HG03095 (cell line): Measurements from ENCODE around the gene DMRTB1.
A peak's percentile ranks its signal among the peaks of the same experiment; 100 is the strongest.

Experiments used
- ATAC-seq: cut with Tn5 transposase; IDR thresholded peaks from one replicate; pipeline ENCODE4 v1.9.1; 2021; ENCODE audit warnings: moderate library complexity; ENCODE audit not compliant: unreplicated experiment

Gene DMRTB1

DNA sequence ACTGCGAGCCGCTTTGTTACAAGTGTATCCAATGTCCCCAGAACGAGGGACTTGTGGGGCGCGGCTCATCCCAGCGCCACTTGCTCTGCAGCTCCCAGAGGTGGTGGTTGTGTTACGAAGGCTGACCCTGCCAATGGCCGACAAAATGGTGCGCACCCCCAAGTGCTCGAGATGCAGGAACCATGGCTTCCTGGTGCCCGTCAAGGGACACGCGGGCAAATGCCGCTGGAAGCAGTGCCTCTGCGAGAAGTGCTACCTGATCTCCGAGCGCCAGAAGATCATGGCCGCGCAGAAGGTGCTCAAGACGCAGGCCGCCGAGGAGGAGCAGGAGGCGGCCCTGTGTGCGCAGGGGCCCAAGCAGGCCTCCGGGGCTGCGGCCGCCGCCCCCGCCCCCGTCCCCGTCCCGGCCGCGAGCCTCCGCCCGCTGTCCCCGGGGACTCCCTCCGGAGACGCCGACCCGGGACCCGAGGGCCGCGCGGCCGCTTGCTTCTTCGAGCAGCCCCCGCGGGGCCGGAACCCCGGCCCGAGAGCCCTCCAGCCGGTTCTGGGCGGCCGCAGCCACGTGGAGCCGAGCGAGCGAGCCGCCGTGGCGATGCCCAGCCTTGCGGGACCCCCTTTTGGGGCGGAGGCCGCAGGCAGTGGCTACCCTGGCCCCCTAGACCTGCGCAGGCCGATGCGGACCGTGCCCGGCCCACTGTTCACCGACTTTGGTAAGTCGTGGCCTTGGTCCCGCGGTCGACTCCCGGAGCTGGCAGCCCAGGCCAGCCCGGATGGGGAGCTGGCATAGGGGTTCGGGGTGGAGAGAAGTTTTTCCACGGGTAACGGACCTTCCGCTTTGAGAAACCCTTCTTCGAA is at the start of gene DMRTB1:
TSS of gene DMRTB1 (plus strand) at position 79 of the 855 bp plus-strand sequence. CDS start at position 134, 55 bp downstream.
- no peak for ATAC-seq

DNA sequence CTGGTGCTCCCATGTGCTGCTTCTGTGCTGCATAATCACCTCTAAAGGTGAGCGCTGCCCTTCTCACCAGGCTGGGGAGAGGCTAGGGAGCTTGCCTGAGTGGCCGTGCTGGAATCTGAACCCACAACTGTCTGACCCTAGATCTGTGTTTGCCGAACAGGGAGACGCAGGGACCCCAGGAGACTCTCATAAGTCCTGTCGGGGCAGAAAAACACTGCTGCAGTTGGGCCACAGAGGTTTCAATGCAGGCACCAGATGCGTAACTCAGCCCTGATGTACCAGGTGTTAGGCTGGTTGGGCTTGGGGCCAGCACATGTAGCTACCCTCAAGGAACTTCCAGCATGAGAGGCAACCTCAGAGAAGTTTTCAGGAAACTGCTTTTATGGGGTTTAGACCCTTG is 49.5 kb upstream of the DMRTB1 start:
- no peak for ATAC-seq

DNA sequence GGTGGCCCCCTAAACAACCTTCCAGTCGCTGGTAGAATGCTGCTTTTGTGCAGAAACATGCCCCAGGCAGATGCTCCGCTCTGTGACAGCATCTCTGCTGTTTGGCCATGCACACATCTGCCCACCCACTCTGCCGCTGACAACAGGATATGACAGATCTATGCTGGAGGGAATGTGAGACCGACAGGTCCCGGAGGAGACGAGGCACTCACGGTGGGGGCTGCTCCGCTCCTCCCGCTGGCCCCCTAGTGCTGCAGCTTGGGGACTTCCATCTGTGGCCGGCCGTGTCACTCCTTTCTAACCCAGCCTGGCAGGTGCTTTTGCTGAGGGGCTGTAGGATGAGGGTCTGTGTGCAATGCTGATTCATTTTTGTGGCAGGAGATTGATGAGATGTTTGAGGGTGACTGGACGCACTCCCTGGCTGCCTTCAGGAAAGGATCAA is 49.1 kb upstream of the DMRTB1 start:
- peak; percentile 57 for ATAC-seq

- no peak for ATAC-seq
Measured at GRCh38 chr1:53410701-53411100, 48.5 kb upstream of the DMRTB1 start.

GRCh38 chr1:53411541-53412152 is 47.6 kb upstream of the DMRTB1 start:
- ATAC-seq, result no peak

- ATAC-seq, result no peak
Measured at GRCh38 chr1:53412285-53413174, 46.7 kb upstream of the DMRTB1 start.

- ATAC-seq, result peak; percentile 44
Measured at GRCh38 chr1:53413175-53414001, 45.8 kb upstream of the DMRTB1 start.

DNA sequence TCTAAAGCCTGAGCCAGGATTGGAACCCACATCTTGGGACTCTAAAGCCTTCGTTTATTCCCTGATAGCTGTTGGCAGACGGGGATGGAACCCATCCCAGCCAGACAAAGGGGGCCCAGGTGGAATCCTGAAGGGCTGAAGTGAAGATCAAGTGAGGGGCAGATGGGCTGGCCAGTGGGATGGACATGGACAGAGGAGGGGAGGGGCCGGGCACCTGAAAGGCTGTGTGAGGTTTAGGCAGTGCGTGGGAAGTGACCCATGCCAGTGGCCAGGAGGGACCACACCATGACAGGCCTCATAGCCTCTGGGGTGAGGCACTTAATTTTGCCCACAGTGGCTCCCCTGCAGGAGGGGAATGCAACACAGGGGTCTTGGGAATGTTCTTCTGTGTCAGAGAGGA is 44.6 kb upstream of the DMRTB1 start:
- no peak for ATAC-seq

- no peak for ATAC-seq
Measured at GRCh38 chr1:53415432-53415831, 43.8 kb upstream of the DMRTB1 start.

DNA sequence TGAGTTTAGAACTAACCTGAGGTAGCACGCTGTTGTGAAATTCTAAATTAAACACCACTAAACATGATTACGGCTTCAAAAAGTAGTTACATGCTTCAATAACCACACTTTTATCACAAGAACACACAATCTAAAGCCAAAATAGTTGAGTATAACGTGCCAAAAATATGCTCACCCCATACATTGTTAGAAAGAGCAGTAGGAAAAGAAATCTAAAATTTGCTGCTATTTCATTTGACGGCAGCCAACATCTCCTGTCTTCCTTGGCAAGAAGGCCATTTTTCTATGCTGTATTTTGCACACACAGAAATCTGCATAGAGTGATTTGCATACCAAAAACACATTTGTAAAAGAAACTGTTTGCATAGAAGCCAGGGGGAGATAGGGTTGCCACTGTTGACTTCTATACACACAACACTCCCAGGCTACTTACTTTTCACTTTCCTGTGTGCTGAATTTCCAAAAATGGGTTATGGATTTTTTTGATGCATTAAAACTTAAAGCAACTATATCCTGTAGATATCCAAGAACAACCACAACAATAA is 42.9 kb upstream of the DMRTB1 start:
- ATAC-seq, result no peak

- no peak for ATAC-seq
Measured at GRCh38 chr1:53417074-53417511, 42.1 kb upstream of the DMRTB1 start.

- ATAC-seq, result no peak
Measured at GRCh38 chr1:53419034-53419433, 40.2 kb upstream of the DMRTB1 start.

DNA sequence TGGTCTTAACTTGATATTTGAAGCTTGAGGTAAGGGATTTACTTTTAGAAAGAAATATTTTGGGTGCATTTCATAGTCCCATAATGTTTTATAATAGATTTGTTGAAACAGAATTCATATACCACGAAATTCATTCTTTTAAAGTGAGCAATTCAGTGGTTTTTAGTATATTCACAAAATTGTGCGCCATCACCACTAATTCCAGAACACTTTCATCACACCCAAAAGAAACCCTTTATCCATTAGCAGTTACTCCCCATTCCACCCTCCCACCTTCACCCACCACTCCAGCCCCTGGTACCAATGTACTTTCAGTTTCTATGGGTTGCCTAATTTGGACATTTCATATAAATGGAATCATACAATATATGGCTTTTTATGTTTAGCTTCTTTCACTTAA is 38.9 kb upstream of the DMRTB1 start:
- no peak for ATAC-seq

DNA sequence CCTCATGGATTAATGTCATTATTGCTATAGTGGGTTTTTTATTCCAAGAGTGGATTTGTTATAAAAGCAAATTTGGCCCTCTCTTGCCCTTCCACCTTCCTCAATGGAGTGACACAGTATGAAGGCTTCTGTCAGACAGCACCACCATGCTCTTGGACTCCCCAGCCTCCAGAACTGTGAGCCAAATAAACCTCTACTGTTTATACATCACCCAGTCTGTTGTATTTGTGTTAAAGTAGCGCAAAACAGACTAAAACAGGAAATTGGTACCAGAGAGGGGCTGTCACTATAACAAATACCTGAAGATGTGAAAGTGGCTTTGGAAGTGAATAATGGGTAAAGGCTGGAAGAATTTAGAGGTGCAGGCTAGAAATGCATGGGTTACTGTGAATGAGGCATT is 38.0 kb upstream of the DMRTB1 start:
- ATAC-seq, result no peak

DNA sequence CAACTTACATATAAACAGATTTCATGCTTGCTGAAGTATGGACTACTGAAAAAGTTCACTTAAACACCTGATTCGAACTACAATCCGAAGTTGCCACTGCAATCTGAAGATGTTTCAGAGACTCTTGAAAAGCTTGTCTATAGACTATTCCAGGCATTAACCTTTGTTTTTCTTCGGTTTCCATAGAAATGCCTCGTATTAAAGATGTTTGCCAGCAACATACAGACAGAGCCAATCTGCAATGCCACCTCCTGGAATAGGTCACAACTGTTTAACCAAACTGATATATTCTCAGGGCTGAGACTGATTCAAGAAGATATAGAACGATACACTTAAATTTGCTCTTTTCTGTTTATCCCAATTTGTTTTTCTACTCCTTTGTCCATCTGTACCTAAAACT is 28.9 kb upstream of the DMRTB1 start:
- no peak for ATAC-seq

- no peak for ATAC-seq
Measured at GRCh38 chr1:53430779-53431178, 28.4 kb upstream of the DMRTB1 start.

DNA sequence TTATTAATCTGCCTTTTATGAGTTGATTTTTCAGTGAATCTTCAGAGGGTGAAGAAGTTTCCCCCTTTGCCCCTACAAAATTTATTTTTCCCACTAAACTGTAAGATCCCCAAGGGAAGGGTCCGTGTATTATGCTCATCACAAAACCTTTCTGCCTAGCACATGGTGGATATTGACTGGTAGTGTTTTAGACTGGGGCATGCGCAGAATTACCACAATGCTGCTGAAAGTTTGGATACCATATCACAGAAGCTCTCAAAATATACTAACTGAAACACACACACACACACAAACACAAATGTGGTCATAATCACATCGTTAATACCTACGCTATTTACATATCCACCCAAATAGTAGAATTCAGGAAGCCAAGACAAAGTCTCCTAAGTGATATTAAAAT is 28.0 kb upstream of the DMRTB1 start:
- no peak for ATAC-seq

GRCh38 chr1:53431805-53432565 is 27.2 kb upstream of the DMRTB1 start:
- no peak for ATAC-seq

DNA sequence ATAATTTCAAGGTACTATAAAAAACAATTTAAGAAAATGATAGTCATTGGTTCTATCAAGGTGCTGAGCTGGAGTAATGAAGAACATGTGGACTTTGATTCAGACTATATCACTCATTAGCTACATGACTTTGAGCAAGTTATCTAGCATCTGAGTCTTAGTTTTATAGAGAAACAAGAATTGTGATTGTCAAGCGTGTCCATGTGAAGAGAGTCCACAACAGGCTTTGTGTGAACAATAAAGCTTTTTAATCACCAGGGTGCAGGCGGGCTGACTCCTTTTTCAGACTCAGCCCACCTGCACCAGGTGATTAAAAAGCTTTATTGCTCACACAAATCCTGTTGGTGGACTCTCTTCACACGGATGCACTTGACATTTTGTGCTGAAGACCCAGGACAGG is 26.6 kb upstream of the DMRTB1 start:
- ATAC-seq, result no peak
